Measurements from ENCODE around the gene TPTE2.
"Not testable (repeated sequence)": the region's sequence is repeated elsewhere in the genome, so short reads cannot be mapped to it uniquely, and the experiment has no call there.

Gene TPTE2

GRCh38 chr13:19561585-19561984 is 253 bp upstream of the TPTE2 start:
- DNase-seq: no peak

GRCh38 chr13:19560672-19561071 is 660 bp downstream of the TPTE2 start:
- not testable (repeated sequence) for DNase-seq

GRCh38 chr13:19559739-19560138 is 1.6 kb downstream of the TPTE2 start:
- not testable (repeated sequence) for DNase-seq

GRCh38 chr13:19557287-19557686 is 4.0 kb downstream of the TPTE2 start:
- not testable (repeated sequence) for DNase-seq

GRCh38 chr13:19549245-19549644 is 12.1 kb downstream of the TPTE2 start:
- DNase-seq: not testable (repeated sequence)

GRCh38 chr13:19525634-19526033 is 35.7 kb downstream of the TPTE2 start:
- not testable (repeated sequence) for DNase-seq

GRCh38 chr13:19519049-19519448 is 42.3 kb downstream of the TPTE2 start:
- DNase-seq: no peak

- DNase-seq: not testable (repeated sequence)
Observed at GRCh38 chr13:19507623-19508022, 53.7 kb downstream of the TPTE2 start.

- not testable (repeated sequence) for DNase-seq
Observed at GRCh38 chr13:19460126-19460525, 101.2 kb downstream of the TPTE2 start.

- DNase-seq: peak; percentile 56
Observed at GRCh38 chr13:19439056-19439686, 122.2 kb downstream of the TPTE2 start.

GRCh38 chr13:19437780-19438179 is 123.6 kb downstream of the TPTE2 start:
- not testable (repeated sequence) for DNase-seq

GRCh38 chr13:19422236-19422635 is 139.1 kb downstream of the TPTE2 start:
- DNase-seq: not testable (repeated sequence)

GRCh38 chr13:19412494-19412893 is 148.8 kb downstream of the TPTE2 start:
- not testable (repeated sequence) for DNase-seq

- not testable (repeated sequence) for DNase-seq
Observed at GRCh38 chr13:19382746-19383511, 178.4 kb downstream of the TPTE2 start.

GRCh38 chr13:19382111-19382510 is 179.2 kb downstream of the TPTE2 start:
- DNase-seq: no peak

Measured in activated CD8-positive, alpha-beta memory T cell treated with anti-CD3 and anti-CD28 coated beads, Interleukin-2, amount 50 U/mL, for 48 hours (primary cell).